SK-N-MC (cell line): ENCODE results near the gene SLCO2B1.

Experiments
- EZH2 ChIP-seq: fragments of 200-600 bp; sonication (generic); IDR thresholded peaks from one replicate; pipeline ENCODE4 v1.6.1; 2017; ENCODE audit warnings: antibody characterized with exemption
- POLR2AphosphoS5 ChIP-seq: IDR thresholded peaks from 2 replicates; pipeline ENCODE4 v1.6.1; 2012; ENCODE audit warnings: mild to moderate bottlenecking, low read depth, low read length, borderline replicate concordance

- TF ChIP-seq POLR2AphosphoS5 (no peak), EZH2 (no peak)
Measured at GRCh38 chr11:75114465-75114864, 36.4 kb upstream of the SLCO2B1 start.
